AG08396 (cell line): Measurements from ENCODE around the gene MDH1B.
A peak's percentile ranks its signal among the peaks of the same experiment; 100 is the strongest.
"Not testable (repeated sequence)": the region's sequence is repeated elsewhere in the genome, so short reads cannot be mapped to it uniquely, and the experiment has no call there.

Source experiments
- DNase-seq: peaks from one replicate; pipeline ENCODE4 v3.0.0; 2012; ENCODE audit warnings: low spot score, mixed read lengths

Gene MDH1B

DNA sequence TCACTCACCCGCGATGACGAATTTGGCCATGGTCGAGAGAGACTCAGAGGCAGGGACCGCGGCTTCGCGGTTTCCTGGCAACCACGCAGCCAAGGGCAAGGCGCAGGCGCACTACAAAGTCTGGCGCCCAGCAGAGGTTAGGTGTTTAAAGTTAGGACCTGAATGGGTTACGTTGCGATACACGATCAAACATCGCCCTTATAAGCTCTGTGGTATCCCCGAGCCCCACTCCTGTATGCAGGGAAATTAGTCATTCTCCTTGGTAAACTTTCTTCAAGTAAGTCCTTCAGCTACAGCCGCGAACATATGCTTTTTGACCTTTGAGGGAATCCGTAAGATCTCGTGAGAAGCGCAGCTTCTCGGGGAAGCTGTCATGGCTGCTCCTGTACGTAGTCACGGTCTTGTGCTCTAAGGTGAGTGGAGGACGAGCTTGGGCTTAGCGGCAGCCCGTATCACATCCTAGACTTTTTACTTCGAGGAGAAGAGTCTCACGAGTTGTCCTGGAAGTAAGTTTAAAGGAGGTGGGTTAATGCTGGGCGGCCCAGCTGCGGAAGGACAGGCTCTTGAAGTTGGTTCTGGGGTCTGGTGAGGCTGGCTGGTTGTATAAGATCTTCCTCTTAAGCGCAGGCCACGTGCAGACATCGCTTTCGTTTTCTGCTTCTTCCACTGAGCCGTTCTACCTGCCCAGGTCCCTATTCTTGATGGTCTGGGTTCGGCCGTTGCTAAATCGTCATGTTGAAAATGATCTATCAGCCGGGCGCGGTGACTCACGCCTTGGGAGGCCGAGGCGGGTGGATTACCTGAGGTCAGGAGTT is at the start of gene MDH1B, which contains the start of gene FASTKD2:
Gene MDH1B, minus strand, starts transcription at position 87 of the 815 bp plus-strand sequence. Its CDS starts 57 bp downstream, at position 30.
Gene FASTKD2, plus strand, starts transcription at position 365 of the 815 bp plus-strand sequence. CDS start 1,088 bp downstream, outside the sequence.
- peak; percentile 93 for DNase-seq

DNA sequence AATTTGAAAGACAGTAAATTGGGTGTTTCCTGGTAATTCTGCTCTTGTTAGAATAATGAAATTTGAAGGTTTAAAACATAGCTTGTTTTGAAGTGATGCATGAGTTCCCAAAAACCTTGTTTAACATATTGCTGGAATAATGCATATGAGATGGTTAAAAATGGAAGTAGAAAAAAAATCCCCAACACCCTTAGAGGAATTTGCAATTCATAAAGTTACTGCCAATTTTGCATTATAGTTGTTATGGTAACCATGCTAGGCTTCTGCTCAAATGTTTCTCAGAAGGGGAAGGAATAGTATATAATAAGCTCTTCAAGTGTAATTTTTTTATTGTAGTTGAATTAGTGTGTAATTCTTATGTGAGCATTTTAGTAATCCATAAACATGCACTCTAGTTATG is 49.4 kb upstream of the MDH1B start:
- no peak for DNase-seq

DNA sequence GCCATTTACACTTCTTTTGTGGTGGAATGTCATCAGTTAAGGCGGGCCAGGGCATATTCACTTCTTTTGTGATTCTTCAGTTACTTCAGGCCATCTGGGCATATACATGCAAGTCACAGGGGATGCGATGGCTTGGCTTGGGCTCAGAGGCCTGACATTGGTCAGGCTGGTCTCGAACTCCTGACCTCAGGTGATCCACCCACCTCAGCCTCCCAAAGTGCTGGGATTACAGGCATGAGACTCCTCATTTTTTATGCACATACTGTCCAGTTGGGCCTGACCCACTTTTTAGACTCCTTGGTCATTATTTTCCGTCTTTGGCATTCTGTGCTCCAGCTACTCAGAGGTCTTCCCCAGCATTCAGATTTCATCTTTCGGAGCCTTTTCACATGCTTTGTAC is 47.3 kb upstream of the MDH1B start:
- not testable (repeated sequence) for DNase-seq

DNA sequence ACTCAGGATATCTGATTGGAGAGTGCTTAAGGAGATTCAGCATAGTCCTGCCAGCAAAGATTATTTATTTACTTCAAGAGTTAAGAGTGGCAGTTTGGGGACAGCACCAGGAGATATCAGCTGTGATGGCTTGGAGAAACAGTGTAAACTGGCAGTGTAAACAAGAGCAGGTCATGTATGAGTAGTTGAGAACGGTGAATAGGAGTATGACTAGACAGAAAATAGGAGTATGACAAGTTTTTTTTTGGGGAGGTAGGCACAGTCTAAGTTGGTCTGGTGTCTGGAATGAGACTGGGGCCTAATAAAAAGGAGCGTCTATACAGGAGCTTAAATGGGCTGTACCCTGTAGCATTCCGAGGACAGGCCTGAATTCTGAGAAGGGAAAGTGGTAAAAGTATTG is 42.5 kb upstream of the MDH1B start:
- DNase-seq = not testable (repeated sequence)

DNA sequence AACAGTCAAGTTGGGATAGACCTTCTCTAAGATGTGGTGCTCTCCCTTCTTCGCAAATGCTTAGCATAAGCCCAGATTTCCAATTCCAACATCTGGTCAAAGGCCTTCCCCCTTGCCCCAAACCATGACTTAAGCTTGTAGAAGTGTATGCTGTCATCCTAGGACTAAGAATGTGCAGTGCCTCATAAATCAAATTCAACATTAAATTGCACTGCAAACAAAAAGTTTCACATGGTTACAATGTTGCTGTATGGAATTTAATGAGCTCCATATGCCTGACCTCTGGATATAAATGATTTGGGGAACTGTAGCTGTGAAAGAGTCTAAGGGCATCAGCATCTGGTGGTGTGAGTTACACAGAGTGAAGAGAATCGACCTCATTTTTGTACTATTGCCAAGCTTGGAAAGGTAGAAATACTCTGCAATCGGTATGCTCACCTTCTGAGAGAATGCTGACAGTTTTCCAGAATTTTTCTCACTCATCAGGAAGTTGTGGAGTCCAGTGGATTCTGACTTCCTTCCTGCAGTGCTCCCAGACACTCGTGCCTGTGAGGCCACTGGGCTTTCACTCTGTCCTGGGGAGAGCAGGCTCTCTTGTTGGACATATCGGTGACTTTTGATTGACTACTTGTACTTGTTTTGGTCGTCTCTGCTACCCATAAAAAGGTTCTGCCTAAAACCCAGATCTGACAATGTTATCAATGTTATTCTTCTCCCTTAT is 40.9 kb upstream of the MDH1B start:
- no peak for DNase-seq

DNA sequence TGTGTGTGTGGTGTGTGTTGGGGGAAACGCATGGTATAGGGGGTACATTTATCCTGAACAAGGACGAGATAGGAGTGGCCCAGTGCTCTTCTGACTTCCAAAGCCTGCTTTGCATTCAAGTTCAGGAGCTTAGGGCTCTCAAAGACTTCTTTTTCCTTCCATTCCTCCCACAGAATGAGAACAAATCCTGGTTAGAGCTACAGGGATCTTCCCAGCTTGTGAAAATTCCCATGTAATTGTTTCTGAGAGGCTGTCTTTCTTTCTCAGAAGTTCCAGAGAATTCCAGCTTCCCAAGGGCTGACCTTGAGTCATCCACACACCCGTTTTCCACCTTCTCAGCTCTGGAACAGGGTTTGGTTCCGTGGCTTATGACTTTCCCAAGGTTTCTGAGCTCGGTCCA is 39.2 kb upstream of the MDH1B start:
- no peak for DNase-seq

DNA sequence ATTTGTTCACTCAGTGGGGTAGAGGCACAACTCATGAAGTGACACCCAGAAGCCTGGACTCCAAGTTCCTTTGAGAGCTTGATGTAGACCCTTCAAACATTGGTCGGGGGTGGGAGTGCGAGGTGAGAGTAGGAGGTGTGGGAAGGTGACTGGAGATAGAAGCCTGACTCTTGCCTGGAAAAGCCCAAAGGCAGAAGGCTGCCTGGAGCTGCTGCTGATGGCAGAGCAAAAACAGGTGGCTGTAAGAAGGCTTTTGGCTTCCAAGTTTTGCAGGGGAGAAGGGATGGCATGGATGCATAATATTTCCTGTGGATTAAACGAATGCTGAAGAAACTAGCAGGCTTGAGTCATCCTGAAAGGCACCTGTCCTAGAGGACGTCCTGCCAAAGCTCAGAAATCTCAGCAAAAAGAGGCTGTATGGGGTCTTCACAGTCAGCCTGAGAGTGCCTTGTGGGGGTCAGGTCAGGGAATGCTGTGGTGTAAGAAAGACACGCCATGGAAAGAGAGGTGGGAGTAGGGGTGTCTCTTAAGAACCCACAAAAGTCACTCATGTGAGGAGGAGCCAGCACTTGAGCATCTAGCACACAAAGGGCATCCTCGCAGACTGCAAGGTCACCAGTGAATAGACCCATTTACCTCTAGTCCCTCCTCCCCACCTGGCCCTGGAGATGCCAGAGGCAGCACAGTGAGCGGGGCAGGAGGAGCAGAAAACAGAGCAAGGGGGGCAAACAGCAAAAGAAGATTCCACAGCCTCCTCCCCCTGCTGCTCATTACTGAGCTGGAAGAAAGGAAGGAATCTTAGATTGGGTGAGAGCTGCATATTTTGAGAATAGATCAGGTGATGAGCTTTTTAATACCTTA is 37.8 kb upstream of the MDH1B start:
- DNase-seq = no peak

DNA sequence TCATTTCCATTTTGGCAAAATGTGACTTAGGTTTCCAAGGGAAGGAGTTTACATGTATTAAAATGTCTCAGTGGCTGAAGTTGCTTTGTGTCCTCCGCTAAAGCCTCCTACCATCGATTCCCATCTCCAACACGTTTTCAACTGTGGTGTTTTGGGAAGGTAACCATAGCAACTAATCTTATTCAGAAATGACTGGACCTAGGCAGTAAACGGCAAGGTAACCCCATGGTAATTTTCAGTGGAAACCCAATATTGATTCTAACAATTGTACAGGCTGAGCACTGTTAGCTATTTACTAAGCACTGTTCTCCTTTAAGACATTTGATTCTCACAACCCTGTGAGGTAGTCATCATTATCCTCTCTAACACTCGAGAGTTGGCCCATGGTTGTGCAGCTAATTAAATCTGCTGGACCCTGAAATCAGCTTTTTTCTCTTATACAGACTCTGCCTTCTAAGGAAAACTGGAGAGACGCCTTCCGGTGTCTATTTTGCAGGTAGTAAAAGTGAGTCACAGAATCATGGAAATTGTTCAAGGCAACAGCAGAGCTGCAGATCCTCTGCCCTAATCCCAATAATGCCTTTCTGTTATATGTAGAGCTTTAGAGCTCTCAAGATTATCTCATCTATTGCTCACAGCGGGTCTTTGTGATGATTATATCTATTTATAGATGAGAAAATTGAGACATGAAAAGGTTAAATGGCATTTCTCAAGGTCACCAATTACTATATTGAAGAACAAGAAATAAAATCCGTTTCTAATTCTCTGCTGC is 36.5 kb upstream of the MDH1B start:
- DNase-seq = no peak

DNA sequence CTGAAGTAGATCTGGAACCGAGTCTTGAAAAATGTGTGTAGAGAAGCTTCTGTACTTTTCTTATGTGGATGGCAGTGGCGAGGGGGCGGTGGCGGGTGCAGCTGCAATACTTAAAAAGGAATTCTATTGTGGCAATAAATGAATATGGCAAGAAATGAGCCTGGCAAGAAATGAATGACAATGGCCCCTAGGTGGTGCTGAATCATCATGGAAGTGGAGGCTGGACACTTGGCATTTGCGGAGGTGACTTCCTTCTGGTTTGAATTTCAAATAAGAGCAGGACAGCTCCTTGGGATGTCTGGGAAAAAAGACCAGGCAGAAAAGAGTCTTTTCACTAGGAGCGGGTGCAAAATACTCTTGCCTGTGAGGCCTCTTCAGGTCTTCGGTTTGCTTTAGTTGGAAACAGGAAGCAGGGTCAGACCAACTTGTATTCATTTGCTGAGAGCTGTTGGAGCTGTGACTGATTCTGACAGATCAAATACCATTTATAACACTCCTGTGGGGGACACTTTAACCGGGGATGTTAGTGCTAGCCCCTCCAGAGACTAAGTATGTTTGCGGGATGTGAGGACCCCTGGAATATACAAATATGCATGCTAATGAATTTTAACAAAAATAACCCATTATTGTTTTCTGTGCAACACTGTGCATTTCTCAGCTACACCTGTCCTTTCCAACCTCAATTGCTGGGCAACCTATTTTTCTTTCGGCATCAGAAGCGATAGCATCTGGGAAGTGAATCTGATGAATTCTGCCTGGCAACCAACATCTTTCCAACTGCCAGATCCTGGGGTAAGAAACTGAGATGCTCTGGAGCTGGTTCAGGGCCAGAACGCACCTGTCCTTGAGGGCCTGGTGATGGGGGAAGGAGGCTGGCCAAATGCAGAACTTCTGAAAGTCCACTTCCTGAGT is 35.6 kb upstream of the MDH1B start:
- peak; percentile 58 for DNase-seq

DNA sequence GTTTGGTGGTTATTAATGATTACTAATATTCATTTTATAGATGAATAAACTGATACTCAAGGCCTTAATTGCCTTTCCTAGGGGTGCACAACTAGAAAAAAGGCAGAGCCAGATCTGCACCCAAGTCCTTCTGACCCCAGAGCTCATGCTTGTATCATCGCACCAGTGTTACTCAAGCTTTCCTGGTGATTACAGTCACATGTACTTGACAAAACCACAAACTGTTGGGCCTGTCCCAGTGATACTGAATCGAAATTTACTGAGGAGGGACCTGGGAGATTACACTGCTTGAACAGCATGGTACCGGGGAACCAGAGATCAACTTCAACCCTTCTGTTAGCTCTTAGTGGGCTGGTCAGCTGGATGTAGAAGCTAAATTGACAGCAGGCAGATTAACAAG is 34.0 kb upstream of the MDH1B start:
- DNase-seq = no peak

DNA sequence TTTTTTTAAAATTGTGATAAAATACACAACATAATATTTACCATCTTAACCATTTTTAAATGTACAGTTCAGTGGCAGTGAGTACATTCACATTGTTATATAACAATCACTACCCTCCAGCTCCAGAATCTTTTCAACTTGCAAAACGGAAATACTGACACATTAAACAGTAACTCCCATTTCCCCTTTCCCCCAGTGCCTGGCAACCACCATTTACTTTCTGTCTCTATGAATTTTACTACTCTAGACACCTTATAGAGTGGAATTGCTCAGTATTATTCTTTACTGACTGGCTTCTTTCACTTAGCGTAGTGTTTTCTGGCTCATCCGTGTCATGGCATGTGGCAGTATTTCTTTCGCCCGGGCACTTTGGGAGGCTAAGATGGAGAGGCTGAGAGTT is 32.9 kb upstream of the MDH1B start:
- no peak for DNase-seq

DNA sequence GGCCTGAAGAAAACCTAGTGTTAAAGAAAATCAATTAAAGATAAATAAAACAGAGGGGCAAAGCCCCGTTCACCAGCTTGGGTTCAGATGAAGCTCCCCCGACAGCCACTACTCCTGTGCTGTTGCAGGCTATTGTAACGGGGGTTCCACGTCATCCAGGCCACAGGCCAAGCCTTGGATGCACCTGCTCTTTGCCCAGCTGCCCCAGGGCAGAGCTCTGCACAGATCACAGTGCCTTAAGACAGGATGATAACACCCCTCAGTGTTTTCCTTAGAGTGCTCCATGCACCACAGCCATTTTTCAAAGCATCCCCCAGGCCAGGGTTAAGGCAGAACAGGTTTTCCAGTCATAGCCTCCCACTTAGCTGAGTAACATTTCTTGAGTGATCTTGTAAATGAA is 32.2 kb upstream of the MDH1B start:
- no peak for DNase-seq

DNA sequence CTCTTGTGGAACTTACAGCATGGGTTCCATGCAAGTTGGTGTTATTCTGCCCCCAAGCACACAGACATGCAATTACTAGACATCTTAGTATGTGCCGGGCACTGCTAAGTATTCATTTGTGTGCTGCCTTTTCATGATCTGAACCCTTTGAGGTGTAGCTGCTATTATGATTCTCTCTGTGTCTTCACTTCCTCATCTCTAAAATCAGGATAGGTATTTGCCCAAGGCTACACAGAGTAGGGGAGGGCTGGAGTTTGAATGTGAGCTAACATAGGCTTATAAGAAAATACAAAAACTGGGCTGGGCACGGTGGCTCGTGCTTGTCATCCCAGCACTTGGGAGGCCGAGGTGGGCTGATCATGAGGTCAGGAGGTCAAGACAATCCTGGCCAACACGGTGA is 27.5 kb upstream of the MDH1B start:
- DNase-seq = no peak

DNA sequence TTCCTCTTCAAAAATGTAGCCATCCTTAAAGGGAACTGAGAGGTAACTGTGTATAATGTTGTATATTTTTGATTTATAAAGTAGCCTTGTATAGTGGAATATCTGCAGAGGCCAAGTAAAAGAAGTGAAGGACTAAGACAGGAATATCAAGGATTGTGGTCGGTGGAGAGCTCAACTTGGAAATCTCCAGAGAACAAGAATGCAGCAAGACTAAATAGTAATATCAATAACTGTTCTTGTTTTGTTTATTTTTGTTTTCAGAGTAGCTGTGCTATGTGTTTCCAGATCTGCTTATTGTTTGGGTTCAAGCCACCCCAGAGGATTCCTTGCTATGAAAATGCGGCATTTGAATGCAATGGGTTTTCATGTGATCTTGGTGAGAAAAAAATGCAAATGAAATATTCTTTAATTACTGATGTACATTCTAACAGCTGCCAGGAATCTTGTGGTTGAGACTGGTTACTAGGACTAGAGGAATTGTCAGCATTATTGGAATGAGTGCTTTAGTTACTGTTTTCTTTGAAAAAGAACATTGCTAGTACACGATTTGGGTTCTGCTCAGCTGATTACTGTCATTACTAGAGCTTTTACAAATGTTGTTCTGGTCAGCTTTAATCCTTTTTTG is 25.3 kb upstream of the MDH1B start:
- DNase-seq = peak; percentile 10

DNA sequence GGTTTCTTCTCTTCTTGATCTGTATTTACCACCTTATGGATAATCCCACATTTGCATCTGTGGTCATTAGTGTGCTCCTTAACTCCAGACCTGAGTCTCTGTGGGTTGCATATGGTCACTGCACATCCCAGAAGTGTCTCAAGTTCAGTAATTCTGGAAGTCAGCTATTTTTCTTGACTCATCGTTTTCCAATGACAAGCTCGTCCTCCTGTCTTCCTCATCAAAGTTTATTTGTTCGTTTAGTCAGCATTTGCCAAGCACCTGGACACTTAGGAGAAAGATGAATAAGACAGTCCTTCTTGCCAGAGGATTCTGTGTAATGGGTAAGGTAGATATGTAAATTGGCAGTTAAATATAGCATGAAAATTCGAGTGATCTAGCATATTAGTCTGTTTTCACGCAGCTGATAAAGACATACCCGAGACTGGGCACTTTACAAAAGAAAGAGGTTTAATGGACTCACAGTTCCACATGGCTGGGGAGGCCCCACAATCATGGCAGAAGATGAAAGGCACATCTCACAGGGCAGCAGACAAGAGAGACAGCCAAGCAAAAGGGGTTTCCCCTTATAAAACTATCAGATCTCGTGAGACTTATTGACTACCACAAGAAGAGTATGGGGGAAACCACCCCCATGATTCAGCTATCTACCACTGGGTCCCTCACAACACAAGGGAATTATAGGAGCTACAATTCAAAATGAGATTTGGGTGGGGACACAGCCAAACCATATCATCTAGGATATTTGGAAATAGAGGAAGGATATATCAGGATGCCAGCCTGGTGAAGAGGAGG is 19.6 kb upstream of the MDH1B start:
- no peak for DNase-seq

DNA sequence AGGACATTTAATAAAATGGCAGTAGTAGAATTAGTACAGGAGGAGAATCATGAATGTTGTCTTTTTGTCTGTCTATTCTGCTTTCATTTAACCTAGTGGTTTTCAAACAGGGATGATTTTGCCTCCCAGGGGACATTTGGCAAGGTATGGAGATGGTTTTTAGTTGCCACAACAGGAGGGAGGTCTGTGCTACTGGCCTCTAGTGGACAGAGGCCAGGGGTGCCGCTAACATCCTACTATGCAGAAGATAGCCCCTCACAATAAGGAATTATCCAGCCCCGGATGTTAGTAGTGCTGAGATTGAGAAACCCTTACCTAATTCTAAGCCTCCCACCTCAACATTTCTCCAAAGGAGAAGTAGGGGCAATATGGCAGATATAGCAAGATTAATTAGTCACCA is 18.6 kb upstream of the MDH1B start:
- DNase-seq = no peak

DNA sequence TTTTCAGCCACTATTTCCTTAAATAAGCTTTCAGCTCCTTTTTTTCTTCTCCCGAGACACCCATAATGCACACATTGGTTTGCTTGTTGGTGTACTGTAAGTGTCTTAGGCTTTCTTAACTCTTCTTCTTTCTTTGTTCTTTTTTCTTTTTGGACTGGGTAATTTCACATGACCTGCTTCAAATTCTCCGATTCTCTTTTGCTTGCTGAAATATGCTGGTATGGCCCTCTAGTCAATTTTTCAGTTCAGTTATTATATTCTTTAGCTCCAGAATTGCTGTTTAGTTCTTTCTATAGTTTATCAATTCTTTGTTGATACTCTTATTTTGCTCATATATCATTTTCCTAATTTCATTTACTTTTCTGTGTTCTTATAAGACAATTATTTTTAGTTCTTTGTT is 15.5 kb upstream of the MDH1B start:
- no peak for DNase-seq

DNA sequence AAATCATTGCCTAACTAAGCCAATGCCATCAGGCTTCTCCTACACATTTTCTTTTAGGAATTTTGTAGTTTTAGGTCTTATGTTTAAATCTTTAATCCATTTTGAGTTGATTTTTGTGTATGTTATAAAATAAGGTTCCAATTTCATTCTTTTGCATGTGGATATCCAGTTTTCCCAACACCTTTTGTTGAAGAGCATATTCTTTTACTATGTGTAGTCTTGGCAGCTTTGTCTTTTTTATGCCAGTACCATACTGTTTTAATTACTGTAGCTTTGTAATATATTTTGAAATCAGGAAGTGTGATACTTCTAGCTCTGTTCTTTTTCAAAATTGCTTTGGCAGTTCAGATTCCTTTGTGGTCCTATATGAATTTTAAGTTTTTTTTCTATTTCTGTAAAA is 11.3 kb upstream of the MDH1B start:
- no peak for DNase-seq

DNA sequence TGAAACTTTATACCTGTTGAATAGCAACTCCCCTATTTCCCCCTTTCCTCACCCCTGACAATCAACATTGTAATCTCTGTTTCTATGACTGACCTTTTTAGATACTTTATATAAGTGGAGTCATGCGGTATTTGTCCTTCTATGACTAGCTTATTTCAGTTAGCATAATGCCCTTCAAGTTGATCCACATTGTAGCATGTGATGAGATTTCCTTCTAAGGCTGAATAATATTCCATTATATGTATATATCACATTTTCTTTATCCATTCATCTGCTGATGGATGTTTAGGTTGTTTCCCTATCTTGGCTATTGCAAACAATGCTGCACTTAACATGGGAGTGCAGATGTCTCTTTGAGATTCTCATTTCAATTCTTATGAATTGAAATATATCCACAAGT is 9.7 kb upstream of the MDH1B start:
- DNase-seq = no peak
